ENCODE data around the gene DISC1.
"Not testable (repeated sequence)": the region's sequence is repeated elsewhere in the genome, so short reads cannot be mapped to it uniquely, and the experiment has no call there.

The DISC1 gene

DNA sequence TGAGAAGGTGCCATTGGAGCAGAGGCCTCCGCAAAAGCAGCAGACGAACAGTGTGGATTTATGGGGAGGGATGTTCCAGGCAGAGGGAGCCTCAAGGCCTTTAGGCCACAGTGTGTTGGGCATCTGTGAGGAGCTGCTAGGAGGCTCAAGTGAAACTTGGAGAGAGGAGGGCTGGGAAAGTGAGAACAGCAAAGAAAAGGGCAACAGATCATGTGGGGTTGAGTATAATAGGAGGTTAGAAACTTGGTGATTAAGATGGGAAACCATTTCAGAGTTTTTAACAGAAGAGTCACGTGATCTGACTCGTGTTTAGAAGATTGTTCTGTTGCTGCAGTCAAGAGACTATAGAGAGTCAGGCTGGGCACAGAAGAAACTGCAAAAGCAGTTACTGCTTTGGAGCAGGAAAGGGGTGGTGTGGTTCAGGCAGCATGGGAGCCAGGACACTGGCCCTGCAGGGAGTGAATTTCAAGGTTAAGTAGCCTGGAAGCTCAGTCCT, 277.0 kb downstream of the DISC1 start:
- DNase-seq = no peak

DNA sequence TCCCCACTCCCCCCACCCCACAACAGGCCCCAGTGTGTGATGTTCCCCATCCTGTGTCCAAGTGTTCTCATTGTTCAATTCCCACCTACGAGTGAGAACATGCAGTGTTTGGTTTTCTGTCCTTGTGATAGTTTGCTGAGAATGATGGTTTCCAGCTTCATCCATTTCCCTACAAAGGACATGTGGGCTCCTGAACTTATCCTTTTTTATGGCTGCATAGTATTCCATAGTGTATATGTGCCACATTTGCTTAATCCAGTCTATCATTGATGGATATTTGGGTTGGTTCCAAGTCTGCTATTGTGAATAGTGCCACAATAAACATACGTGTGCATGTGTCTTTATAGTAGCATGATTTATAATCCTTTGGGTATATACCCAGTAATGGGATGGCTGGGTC, 280.7 kb downstream of the DISC1 start:
- DNase-seq = not testable (repeated sequence)

DNA sequence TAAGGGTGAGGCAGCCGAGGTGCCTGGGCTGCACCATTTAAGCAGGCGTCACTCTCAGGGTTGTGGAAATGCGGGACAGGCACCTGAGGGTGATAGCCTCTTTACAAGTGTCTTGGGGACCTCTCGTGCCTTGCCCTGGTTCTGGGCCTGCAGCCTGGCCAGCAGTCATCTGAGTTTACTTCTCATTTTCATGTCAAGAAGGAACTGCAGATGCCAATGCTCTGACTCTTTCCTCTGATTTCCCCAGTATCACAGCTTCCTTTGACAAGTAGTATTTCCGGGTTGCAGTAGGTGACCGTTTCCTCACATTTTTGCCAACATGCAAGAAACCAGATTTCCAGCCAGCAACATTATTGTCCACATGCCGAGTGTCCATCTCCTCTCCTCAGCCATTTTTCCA, 286.9 kb downstream of the DISC1 start:
- DNase-seq = no peak

DNA sequence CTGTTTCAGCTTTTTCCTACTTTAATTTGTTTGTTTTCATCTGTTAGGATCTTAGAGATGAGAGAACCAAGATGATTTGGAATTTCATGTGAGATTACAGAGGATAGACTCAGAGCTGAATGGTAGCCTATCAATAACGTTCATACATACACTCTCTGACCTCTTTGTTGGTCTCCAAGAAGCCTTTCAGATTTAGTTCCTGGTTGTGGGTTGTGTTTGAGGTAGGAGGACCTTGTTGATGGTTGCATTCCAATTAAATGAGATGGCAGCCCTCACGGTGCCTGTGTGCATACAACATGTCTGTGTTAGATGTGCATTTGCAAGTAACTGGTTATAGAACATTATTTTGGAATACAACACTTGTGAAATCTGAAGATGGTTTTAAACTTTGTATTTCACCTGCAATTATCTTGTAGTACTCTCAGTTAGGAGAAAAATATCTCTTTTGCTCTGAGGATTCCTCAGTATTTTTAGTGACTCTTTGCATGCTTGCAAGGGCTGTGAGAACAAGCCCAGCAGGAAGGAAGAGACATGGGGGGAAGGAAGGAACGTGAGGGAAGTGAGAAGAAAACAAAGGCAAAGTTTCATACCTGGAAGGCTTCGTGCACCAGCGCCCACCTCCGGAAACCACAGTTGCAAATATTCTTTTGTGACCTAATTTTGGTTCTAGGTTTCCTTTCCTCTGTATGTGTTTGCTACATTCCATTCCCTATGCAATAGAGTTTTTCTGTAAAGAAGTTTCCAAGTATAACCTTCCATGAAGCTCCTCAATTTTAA, 291.8 kb downstream of the DISC1 start:
- DNase-seq = no peak

DNA sequence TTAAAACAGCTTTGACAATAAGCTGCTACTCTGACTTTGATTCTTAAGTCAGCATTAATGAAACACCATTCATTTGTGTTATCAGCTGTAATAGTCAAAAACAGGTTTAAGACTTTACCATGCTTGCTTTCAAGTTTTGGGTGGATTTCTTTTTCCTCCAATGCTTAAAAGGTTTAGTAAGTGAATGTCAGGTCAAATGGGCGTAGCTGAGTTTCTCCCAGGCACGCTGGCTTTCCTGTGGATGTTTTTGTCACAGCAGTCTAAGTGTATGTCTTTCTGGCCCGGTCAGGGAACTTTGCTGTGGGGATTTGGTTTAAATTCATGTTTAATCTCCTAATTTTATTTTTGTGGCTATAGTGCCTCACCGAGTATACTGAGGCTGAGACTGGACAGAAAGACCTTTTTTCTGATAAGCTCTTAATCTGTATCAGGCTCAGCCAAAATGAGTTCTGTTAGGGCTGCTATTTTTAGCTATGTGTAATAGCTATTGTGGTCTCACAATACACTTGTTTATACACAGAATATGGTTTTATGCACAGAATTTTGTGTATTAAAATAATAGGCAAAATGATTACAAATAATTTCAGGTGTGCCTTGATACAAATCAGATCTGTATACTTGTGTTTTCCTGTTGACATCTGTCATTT, 292.8 kb downstream of the DISC1 start:
- DNase-seq = no peak

DNA sequence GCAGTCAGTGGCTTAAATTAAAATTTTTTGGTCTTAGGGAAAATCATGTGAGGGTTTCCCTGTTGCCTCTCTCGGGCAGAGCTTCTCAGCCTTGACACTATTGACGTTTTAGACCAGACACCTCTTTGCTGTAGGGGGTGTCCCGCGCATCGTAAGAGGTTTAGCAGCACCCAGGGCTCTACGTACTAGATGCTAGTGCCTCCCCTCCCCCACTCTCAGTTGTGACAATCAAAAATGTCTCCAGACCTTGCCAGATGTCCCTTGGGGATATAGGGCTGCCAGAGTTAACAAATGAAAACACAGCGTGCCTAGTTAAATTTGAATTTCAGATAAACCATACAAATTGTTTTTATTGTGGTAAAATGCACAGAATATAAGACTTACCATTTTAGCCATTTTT, 293.3 kb downstream of the DISC1 start:
- no peak for DNase-seq

DNA sequence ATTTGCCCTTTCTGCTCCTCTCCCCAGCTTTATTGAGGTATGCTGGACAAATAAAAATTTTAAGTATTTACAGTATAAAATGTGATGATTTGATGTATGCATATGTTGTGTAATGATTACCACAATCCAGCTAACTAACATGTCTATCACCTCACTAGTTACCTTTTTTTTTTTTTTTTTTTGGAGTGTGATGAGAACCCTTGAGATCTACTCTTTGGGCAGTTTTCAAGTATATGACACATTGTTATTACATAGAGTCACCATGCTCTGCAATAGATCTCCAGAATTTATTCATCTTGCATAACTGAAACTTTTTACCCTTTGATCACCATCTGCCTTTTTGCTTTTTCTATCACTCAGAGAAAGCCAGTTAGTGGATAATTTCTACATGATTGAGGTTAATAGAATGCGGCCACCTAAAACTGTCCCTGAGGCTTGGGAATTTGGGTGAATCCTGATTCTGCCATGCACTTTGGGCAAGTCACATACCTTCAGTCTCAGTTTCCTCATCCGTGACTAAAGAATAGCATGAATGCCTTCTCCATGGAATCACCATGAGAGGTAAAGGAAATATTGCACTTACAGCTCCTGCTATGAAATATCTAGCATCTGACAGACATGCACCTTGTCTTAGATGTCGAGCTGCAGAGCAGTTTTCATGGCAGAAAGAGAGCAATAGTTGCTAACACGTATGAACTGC, 295.2 kb downstream of the DISC1 start:
- no peak for DNase-seq

DNA sequence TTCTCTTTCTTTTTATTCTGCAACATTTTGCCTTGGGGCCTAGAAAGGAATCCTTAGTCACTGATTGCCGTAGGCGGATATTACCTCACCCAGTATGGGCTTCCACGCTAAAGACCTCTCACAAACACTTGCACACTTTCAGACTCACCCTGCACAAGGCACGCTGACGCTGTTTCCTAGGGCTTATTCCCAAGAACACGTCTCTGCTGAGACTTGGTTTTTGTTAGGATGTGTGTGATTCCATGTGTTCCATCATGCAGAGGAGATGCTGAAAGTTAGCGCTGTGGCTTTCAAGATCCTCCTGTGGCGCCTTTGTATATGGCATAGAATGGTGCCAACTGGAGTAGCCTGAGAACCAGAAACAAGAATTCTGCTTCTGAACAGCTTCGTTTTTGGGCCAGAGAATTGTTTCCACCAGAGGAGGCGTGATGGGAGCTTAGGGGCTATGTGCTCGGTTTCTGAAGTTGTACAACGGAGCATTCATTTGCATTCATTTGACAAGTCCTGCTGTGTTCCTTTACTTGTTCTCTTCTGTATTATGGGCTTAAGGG, 297.0 kb downstream of the DISC1 start:
- DNase-seq = no peak

DNA sequence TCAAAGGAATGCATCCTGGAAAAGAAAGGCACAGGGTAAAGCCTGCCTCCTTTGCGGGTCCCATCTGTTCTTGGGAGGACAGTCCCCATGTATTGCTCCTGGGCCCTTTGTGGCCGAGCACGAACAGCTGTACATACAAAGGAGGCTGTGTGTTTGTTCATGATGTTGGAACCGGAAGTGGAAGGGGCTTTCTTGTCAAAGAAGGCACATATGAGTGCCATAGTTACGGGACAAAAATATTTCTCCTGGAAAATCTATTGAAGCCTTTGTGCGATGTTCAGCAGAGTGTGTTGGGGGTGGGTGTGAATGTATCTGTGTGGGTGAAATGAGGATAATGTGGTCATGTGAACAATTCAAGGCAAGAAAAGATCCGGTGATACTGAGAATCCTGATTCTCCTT, 297.6 kb downstream of the DISC1 start:
- no peak for DNase-seq

DNA sequence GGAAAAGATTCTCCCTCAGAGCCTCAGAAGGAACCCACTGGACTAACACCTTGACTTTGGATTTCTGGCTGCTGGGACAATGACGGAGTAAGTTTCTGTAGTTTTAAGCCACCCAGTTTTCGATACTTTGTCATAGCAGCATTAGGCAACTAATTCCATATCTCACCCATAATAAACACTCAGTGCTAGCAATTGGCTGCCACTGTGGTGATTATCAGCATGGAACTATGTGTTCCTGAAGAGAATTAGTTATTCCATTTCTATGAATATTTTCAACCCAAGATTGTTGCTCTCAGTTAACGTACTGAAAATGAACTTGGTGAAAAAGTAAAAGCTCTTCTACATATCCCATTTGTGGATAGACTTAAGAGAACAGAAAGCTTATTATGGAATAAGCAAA, 299.3 kb downstream of the DISC1 start:
- no peak for DNase-seq

DNA sequence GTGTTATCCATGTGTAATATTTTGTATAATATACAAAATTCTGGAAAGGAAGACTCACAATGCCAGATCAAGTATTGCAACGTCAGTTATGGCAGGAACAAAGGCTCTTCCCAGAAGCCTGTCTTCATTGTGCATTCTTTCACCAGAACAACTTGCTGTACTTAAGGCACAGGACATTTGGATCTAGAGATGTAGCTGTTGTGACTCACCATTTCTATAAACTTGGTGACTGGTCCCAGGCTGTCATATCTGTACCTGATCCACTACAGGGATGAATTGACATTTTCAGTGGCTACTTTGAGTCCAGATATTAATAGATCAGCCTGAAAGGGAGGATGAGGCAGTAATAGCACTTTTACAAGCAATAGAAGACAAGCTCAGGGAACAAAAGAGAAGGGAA, 299.8 kb downstream of the DISC1 start:
- no peak for DNase-seq

DNA sequence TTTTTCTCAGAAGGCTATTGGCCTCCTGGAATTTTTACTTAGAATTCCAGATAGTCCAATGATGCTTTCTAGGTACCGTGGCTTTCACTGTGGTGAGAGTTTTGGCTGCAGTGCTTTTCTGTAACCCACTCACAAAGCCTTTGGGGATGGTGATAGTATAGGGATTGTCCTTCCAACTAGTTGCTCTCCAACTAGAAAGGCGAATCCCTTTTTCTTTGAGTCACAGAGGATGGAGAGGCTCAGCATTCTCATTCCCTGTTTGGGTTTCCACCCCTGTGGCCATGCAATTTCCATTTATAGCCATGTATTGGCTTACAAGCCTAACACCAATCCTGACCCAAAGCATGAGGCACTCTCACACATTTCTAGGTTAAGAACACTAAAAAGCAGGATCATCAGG, 300.3 kb downstream of the DISC1 start:
- no peak for DNase-seq

DNA sequence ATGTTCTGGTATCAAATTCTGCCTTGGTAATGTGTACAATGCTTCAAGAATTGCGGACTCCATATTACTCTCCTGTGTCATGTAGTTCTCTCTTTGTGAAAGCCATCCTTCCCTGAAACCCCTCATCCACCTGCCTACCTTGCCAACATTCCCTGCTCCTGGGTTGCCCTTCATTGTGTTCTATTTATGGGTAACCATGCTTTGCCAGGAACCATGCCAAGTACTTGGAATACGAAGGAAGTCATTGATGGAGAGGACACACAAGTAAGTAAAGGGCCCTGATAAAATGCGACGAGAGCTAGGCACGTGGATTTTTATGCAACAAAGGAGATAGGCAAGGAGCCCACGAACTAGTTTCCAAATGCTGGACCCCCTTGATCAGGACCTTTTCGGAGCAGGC, 300.8 kb downstream of the DISC1 start:
- DNase-seq = no peak

DNA sequence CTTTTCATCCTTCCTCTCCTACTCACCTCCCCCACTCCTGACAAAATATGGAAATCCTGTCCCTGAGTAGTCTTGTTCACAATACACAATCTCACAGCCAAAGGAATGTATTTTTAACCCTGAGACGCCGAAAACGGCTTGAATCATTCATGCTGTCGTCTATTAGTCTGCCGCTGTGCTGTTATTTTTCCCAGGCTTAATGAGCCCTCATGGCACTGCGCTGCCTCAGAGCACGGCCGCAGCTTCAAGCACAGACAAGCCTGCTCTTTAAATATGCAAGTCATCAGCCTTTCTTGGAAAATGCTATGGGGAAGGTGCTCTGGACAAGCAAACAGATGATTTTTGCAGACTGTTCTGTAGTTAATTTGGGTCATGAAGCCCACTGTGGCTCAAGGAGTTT, 302.7 kb downstream of the DISC1 start:
- no peak for DNase-seq

DNA sequence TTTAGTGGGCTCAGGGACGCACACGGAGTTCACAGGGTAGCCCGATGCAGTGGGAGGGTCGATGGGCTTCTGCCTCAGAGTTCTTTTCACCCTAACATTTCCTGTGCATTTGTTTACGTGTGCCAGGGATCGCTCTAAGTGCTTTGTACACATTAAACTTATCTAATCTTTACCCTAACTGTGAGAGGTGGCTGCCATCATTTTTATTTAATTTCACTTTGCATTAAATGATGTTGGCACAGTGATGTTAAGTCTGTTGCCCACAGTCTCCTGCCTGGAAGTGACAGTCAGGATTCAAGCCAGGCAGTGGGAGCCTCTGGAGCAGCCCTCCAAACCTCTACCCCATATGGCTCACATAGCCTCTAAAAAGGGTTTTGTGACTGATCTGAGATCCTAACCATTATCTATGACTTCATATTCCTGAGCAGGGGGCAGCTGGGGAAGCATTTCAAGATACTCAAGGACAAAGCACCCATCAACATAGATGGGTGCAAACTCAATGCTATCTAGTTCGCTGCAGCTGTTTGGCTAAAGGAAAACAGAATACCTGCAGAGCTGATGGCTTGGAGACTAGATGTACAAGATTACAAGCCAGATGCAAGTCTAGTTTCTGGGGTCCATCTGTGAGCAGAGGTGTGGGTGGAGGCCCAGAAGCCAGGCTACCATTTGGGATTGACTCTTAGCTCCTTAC, 303.8 kb downstream of the DISC1 start:
- no peak for DNase-seq

DNA sequence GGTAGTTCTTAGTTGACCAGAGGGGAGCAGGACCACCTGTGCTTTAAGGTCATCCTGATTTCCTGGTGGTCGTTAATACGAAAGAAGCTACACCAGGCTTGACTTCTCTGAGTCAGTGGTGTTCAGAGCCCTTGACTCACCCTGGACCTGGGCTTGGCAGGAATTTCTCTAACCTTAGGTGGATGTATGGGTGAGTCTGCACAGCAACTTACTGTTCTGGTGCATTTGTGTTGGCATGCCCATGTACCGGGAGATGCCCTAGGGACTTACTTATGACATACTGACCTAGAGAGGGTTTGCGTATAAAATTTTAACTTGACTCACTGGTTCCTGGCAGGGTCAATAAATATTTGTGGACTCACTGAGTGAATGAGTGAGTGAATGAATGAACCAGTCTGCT, 304.6 kb downstream of the DISC1 start:
- DNase-seq = no peak

DNA sequence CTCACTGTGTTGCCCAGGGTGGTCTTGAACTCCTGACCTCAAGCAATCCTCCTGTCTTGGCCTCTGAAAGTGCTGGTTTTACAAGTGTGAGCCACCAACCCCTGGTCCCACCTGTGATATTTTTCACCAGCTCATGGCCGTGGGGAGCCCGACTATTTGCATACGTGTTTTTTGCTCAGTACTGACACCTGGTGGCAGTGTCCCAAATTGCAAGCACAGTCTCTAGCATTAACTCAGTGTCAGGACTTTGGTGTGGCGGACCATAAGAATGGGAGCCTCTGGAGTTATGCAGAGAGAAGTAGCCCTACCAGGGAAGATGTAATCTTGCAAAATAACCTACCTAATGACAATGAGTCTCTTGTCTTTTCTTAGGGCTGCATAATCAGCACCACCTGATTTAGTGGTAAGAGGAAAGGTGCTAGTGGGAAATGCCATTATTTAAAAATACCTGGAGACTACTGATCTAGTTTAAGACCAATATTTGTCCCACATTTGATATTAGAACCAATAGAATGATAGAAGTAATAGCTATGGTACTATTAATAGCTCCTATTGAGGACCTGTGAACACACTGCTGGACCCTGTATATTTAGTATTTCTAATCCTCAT, 305.4 kb downstream of the DISC1 start:
- DNase-seq = peak; percentile 52

DNA sequence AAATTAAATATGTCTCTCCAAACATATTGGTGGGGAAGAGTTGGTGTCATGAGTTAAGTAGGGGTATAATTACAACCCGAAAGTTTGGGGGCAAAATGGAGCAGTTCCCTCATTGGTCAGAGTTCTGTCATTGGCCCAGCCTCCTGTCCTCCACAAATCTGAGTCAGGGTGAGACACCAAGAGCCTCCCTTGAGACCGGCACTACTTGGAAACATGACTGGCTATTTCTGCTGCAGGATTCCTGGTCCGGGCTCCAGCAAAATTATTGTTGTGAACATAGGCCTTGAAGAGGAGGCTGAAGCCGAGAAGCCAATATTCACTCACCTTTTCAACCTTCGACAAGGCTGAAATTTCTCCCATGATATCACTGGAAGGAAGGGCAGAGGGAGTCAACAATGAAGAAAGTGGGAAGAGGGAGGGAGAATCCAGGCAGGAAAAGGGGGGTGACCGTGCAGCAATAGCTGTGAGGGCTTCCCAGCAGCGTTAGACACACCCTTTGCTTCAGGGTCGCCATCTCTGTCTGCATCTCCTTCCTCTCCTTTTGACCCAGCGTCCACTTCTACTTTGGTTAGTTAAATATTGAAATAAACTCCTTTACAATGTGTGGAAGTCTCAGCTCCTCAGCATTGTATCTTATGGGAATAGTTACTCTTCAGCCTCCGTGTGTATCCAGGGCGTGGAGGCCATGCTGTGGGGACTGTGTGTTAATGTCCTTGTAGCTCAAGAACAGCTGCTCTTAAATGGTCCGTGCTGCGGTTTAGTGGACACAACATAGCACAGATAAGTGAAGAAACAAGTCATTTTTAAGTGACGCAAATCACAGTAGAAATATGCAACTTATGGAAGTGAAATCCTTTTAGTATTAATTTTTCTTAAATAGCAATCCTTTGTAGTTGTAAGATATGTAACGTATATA, 307.4 kb downstream of the DISC1 start:
- DNase-seq = no peak

DNA sequence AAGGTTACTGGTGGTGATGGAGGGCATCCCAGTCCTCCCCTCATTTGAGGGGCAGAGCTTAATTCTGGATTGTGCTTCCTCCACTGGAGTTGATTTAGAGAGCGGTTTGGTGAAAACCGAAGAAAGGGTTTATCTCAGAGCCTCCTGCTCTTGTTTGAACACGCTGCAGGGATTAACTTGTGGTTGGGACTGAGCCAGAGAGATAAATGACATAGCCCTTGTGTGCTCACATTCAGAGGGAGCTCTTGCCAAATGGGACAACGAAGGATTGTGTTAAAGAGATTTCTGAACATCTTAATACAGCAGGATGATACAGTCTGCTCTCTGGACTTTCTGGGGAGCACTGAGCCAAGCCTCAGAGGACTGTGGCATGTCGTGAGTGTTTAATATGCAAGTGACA, 308.2 kb downstream of the DISC1 start:
- DNase-seq = peak; percentile 89

DNA sequence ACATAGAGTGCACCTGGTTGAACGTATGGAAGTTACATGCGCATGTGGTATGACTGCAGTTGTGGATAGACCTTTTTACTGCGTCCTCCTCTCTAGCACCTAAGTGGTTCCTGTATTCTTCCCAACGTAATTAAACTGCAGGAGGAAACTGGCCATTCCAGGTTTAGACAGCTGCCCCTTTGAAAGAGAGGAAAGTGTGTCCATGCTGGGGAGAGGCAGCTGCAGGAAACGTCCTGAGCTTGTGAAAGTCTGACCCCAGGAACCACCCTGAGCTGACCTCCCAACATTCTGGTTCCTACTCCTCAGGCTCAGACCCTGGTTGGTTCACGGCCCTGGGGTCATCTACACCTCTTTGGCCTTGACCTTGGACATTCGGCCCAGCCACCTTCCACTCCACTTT, 309.3 kb downstream of the DISC1 start:
- no peak for DNase-seq

DNA sequence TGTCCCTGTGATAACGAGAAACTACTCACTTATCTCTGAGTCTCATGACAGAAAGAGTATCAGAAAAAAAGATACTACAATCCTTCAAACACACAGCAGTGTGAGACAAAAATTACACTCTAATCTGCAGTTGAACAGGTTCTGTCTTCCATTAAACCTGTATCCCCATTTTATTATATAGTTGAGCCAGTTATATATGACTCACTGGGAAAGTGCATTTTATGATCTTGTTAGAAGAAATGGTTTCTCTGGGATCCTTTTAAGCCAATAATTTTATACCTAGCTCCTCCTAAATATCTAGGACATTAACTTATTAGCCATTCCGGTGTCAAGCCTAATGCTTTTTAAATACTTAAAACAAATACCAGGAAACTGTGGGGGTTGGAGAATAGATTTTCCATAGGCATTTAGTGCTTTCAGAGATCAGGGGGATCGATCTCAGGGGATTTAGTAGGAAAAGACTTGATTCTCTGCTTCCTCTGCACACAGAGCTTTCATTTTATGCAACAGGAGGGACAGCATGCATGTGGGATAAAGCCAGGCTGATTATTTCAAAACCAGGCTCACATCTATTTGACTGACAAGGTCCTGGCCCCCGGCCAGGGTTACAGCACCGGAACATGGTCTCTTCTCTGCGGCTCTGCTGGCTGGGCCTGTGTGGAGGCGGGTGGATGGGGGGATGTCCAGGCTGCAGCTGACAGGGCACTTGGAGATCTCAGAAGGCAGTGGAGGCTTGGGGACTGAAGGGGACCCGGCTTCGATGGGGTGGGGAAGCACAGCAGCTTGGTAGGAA, 310.6 kb downstream of the DISC1 start:
- peak; percentile 47 for DNase-seq
